Neuron (in vitro differentiated cells): ENCODE data around the gene SLC48A1.

Experiments used
- H2AFZ ChIP-seq: one replicate; pipeline ENCODE4 v1.6.1; 2013; ENCODE audit warnings: low read depth, mild to moderate bottlenecking, inconsistent platforms, low read length, moderate library complexity
- H3K27me3 ChIP-seq: one replicate; pipeline ENCODE4 v1.6.1; 2013; ENCODE audit warnings: low read length; ENCODE audit not compliant: insufficient read depth
- H3K36me3 ChIP-seq: one replicate; pipeline ENCODE4 v1.6.1; 2013; ENCODE audit warnings: low read length; ENCODE audit not compliant: insufficient read depth
- H3K4me1 ChIP-seq: one replicate; pipeline ENCODE4 v1.6.1; 2013; ENCODE audit warnings: low read length; ENCODE audit not compliant: insufficient read depth
- H3K4me3 ChIP-seq: 2 replicates; pipeline ENCODE4 v1.5.1; 2013; ENCODE audit warnings: mild to moderate bottlenecking, low read length, moderate library complexity
- H3K9me3 ChIP-seq: one replicate; pipeline ENCODE4 v1.6.1; 2013; ENCODE audit warnings: low read length

SLC48A1 gene

DNA sequence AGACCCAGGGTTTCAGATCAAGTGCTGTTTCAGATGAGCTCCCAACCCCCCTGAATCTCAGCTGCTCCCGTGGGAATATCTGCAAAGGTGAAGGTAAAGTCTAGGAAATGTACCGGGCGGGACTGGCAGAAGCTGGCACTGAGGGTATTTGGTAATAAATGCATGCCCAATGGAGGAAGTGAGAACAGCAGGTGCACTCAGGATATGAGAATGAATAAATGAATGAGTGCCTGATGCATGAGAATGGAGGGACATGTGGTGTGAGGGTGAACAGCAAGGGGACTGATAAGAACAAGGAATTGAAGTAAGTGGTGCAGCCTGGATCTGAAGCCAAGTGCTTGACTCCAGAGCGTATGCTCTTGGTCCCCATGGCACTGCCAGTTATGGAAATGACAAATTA, 25.9 kb upstream of the SLC48A1 start:
- Histone ChIP-seq H3K4me1 (no peaks in the 10 kb centered on the region), H3K27me3 (peaks cover 13% of the 10 kb centered on the region), H3K36me3 (no peaks in the 10 kb centered on the region), H3K4me3 (no peak overlapping the region), H3K9me3 (no peaks in the 10 kb centered on the region), H2AFZ (no peak overlapping the region)

DNA sequence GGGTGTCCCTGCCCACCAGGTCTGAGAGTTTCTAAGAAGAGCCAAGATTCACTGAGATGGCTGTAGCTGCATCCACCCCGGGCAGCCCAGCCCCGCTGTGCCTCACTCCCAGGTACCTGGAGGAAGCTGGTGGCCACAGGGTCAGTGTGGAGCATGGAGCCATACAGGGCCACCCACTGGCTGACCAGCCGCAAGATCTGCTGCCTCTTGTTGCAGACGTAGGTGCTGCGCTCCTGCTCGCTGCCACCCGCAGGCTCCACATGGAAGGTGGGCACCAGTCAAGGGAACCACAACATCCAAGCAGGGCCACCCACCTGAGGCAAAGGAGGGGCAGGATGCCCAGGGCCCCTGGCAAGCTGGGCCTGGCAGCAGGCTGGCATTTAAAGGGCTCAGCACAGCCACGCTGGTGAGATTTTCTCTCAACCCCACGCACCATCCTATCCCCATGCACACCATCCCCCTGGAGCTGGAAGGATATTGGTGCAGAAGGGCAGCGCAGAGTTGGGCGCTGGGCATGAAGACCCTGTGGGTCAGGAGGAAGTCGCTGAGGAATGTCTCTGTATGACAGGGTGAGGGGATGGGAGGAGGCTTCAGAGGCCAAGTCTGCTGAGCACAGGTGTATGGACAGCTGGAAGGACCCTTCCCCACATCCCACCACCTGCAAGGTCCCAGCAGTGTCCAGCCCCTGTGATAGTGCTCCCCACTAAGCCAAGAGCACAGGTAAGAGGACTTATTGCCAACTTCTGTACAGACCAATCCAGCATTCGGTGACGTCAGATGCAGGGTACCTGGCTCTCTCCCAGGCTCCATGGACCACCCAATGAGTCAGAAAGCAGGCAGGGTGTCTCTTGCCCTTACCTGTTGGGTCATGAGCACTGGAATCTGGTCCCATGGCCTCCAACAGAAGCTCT, 25.2 kb upstream of the SLC48A1 start:
- H3K36me3 ChIP-seq, result no peaks in the 10 kb centered on the region
- no peak overlapping the region for H2AFZ ChIP-seq
- peaks cover 13% of the 10 kb centered on the region for H3K27me3 ChIP-seq
- H3K4me1 ChIP-seq, result no peaks in the 10 kb centered on the region
- no peaks in the 10 kb centered on the region for H3K9me3 ChIP-seq
- H3K4me3 ChIP-seq, result no peak overlapping the region

GRCh38 chr12:47748507-47748828, 24.6 kb upstream of the SLC48A1 start:
- Histone ChIP-seq H3K4me3 (no peak overlapping the region), H3K36me3 (no peaks in the 10 kb centered on the region), H3K27me3 (peaks cover 13% of the 10 kb centered on the region), H2AFZ (no peak overlapping the region), H3K4me1 (no peaks in the 10 kb centered on the region), H3K9me3 (no peaks in the 10 kb centered on the region)

DNA sequence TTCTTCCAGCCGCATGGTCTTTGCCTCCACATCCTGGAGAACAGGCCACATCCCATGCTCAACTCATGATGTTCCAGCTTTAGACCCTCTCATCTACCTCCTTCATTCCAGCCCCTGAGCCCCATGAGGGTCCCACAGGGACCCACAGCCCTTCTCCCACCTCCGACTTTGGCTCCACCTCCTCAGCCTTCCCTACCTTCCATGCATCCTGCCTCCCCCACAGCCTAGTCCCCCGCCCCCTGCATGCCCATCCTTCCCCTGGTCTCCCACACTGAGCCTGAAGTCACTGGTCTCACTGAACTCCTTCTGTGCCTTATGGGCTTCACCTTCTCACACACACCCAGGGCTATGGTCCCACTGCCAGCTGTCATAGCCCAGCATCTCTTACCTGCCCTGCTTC, 24.1 kb upstream of the SLC48A1 start:
- H3K4me3 ChIP-seq, result no peak overlapping the region
- H3K27me3 ChIP-seq, result peaks cover 13% of the 10 kb centered on the region
- H3K4me1 ChIP-seq, result no peaks in the 10 kb centered on the region
- no peak overlapping the region for H2AFZ ChIP-seq
- no peaks in the 10 kb centered on the region for H3K9me3 ChIP-seq
- no peaks in the 10 kb centered on the region for H3K36me3 ChIP-seq

- H3K27me3 ChIP-seq, result peaks cover 13% of the 10 kb centered on the region
- H2AFZ ChIP-seq, result no peak overlapping the region
- no peaks in the 10 kb centered on the region for H3K36me3 ChIP-seq
- no peaks in the 10 kb centered on the region for H3K4me1 ChIP-seq
- no peaks in the 10 kb centered on the region for H3K9me3 ChIP-seq
- H3K4me3 ChIP-seq, result no peak overlapping the region
Observed at GRCh38 chr12:47750229-47750798, 22.7 kb upstream of the SLC48A1 start.

DNA sequence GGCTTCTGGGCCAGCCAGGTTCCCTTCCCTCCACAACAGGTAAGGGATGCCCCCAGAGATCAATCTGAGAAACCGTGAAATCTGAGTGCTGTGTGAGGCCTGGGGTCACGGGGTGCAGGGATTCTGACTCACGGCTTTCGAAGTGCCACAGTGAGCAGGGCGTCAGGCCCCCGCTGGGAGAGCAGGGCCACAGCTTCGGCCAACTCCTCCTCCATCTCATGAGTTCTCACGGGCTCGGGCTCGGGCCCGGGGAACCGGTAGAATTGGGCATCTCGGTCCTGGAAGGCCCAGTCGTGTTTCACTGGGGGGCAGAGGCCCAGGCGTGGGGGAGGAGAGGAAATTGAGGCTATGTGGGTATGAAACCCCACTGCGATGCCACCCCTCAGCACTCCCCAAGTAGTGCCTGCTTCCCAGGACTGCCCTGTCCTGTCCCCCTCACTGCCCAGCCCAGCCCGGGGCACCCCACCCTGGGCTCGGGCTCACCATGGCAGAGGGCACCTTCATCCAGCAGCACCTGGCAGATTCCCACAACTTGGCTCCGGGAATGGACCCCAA, 22.0 kb upstream of the SLC48A1 start:
- H2AFZ ChIP-seq, result no peak overlapping the region
- H3K27me3 ChIP-seq, result peaks cover 14% of the 10 kb centered on the region
- no peaks in the 10 kb centered on the region for H3K4me1 ChIP-seq
- H3K4me3 ChIP-seq, result no peak overlapping the region
- no peaks in the 10 kb centered on the region for H3K9me3 ChIP-seq
- no peaks in the 10 kb centered on the region for H3K36me3 ChIP-seq

DNA sequence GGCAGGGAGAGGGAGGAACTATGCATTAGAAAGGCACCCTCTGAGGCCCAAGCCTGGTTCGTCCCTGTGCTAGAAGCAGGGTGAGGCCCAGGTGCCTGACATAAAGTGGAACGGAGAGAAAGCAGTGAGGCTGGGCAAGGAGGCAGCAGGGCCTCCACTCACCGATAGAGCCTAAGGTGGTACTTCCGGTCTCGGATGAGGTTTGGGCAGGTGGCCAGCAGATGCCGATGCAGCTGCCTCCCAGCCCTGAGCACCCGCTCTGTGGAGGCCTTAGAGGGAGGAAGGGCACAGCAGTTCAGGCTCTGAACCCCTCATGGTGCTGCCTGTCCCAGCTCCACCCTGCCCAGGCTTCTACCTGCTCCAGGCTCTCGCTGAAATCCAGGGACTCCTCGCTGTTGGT, 21.5 kb upstream of the SLC48A1 start:
- no peaks in the 10 kb centered on the region for H3K4me1 ChIP-seq
- no peak overlapping the region for H2AFZ ChIP-seq
- peaks cover 14% of the 10 kb centered on the region for H3K27me3 ChIP-seq
- H3K9me3 ChIP-seq, result no peaks in the 10 kb centered on the region
- no peak overlapping the region for H3K4me3 ChIP-seq
- no peaks in the 10 kb centered on the region for H3K36me3 ChIP-seq

GRCh38 chr12:47752121-47752520, 20.9 kb upstream of the SLC48A1 start:
- Histone ChIP-seq H3K9me3 (no peaks in the 10 kb centered on the region), H3K27me3 (peaks cover 14% of the 10 kb centered on the region), H3K36me3 (no peaks in the 10 kb centered on the region), H2AFZ (no peak overlapping the region), H3K4me1 (no peaks in the 10 kb centered on the region), H3K4me3 (no peak overlapping the region)

DNA sequence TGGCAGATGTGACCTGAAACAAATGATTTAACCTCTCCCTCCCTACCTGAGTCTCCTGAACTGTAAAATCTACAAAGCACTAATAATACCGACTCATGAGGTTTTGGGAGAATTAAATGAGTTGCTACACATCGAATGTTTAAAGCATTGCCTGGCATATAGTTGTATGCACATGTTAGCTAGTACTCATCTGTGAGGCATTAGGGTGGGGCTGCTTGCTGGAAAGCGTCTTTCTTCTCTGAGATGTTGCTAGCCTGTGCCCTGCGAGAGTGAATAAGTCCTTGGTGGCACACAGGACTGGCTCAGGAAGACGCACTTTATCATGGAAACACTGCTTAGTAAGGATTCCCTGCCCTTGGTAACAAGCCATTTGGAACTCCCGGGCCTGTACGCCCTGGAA, 20.5 kb upstream of the SLC48A1 start:
- Histone ChIP-seq H3K27me3 (peaks cover 14% of the 10 kb centered on the region), H3K4me1 (no peaks in the 10 kb centered on the region), H3K4me3 (no peak overlapping the region), H3K9me3 (no peaks in the 10 kb centered on the region), H3K36me3 (no peaks in the 10 kb centered on the region), H2AFZ (no peak overlapping the region)

GRCh38 chr12:47753021-47754001, 19.7 kb upstream of the SLC48A1 start:
- no peaks in the 10 kb centered on the region for H3K4me1 ChIP-seq
- H3K36me3 ChIP-seq, result no peaks in the 10 kb centered on the region
- H3K27me3 ChIP-seq, result peaks cover 12% of the 10 kb centered on the region
- H2AFZ ChIP-seq, result no peak overlapping the region
- H3K9me3 ChIP-seq, result no peaks in the 10 kb centered on the region
- no peak overlapping the region for H3K4me3 ChIP-seq

DNA sequence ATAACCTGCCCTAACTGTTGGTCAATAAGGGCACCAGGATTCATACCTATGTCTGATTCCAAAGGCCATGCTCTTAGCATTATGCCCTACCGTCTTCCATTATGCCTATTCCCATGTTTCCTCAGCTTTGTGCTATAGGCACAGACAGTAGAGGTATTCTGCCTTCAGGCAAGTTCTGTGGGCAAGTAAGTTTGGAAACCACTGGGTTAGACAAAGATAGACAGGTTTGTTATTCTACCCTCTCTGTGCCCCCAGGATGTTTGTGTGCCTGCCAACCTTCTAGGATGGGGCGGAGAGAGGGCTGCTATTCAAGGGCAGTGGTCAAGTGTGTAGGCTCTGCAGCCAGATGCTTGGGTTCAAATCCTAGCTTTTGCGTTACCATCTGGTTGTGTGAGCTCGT, 18.9 kb upstream of the SLC48A1 start:
- Histone ChIP-seq H3K4me3 (no peak overlapping the region), H3K27me3 (peaks cover 12% of the 10 kb centered on the region), H2AFZ (no peak overlapping the region), H3K36me3 (no peaks in the 10 kb centered on the region), H3K4me1 (no peaks in the 10 kb centered on the region), H3K9me3 (no peaks in the 10 kb centered on the region)

GRCh38 chr12:47754881-47755280, 18.2 kb upstream of the SLC48A1 start:
- no peak overlapping the region for H2AFZ ChIP-seq
- peaks cover 12% of the 10 kb centered on the region for H3K27me3 ChIP-seq
- no peaks in the 10 kb centered on the region for H3K36me3 ChIP-seq
- no peaks in the 10 kb centered on the region for H3K4me1 ChIP-seq
- H3K9me3 ChIP-seq, result no peaks in the 10 kb centered on the region
- H3K4me3 ChIP-seq, result no peak overlapping the region
